Measurements from ENCODE around the gene DMXL1.

Gene DMXL1

DNA sequence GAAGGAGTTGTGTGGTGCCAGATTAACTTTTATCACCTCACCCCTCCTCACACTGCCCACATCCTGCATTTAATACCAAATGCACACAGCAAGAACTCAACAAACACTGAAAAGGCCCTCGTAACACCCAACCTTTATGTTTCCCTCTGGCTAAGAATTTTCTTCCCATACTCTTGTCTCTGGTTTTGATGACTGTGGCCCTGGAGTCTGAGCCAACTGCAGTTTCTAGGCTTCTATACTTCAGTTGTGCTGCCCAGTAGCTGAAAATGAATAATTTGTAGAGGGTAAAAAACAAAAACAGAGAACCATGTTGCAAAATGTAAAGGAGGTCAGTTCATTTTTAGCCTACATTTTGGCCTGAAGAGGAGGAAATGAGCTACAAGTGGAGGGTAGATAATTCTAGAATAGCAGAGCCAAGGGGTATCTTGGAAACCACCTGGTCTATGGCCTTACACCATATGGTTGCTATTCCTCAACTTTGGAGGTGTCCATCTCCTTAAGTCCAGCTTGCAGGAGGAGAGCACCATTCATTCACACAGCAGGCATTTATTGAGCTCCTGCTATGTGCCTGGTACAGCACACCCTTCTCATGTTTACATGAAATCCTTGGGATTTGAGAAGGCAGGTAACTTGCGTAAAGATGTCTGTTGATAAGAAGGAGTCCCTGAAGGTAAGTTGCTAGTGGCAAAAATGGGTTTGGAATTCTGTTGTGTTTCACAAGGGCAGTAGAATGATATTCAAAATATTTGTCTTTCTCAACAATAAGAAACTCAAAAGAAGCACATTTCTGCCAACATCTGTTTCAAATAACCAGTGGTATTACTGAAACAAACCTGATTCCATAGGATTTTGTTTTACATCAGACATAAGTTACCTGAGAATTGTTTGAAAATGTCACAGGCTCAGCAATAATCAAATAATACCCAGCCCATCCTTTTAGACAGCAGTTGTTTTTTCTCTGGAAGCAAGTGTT is 201.2 kb downstream of the DMXL1 start:
- TF ChIP-seq FOXM1 (IDR thresholded peaks at IDR 0.05; ENCODE audit: borderline replicate concordance, low read depth), result no peak
- no peak for TF ChIP-seq EGR1 (IDR thresholded peaks at IDR 0.05)
- no peak for TF ChIP-seq TAF1 (IDR thresholded peaks at IDR 0.05; ENCODE audit: low read depth)
- TF ChIP-seq EP300 (IDR thresholded peaks at IDR 0.05; ENCODE audit: borderline replicate concordance), result no peak
- no peak for TF ChIP-seq CEBPB (IDR thresholded peaks at IDR 0.05)
- no peak for TF ChIP-seq NFIC (IDR thresholded peaks at IDR 0.05)
- TF ChIP-seq, protein P1, sequence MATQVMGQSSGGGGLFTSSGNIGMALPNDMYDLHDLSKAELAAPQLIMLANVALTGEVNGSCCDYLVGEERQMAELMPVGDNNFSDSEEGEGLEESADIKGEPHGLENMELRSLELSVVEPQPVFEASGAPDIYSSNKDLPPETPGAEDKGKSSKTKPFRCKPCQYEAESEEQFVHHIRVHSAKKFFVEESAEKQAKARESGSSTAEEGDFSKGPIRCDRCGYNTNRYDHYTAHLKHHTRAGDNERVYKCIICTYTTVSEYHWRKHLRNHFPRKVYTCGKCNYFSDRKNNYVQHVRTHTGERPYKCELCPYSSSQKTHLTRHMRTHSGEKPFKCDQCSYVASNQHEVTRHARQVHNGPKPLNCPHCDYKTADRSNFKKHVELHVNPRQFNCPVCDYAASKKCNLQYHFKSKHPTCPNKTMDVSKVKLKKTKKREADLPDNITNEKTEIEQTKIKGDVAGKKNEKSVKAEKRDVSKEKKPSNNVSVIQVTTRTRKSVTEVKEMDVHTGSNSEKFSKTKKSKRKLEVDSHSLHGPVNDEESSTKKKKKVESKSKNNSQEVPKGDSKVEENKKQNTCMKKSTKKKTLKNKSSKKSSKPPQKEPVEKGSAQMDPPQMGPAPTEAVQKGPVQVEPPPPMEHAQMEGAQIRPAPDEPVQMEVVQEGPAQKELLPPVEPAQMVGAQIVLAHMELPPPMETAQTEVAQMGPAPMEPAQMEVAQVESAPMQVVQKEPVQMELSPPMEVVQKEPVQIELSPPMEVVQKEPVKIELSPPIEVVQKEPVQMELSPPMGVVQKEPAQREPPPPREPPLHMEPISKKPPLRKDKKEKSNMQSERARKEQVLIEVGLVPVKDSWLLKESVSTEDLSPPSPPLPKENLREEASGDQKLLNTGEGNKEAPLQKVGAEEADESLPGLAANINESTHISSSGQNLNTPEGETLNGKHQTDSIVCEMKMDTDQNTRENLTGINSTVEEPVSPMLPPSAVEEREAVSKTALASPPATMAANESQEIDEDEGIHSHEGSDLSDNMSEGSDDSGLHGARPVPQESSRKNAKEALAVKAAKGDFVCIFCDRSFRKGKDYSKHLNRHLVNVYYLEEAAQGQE (IDR thresholded peaks at IDR 0.05; ENCODE audit: low read depth), result no peak
- no peak for TF ChIP-seq TEAD4 (IDR thresholded peaks at IDR 0.05)
- no peak for TF ChIP-seq ZBTB7A (IDR thresholded peaks at IDR 0.05; ENCODE audit: low read depth)
- TF ChIP-seq RAD21 (IDR thresholded peaks at IDR 0.05; ENCODE audit: low read depth), result no peak
- TF ChIP-seq, protein P2, sequence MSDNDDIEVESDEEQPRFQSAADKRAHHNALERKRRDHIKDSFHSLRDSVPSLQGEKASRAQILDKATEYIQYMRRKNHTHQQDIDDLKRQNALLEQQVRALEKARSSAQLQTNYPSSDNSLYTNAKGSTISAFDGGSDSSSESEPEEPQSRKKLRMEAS (IDR thresholded peaks at IDR 0.05), result no peak
- no peak for TF ChIP-seq CREB1 (IDR thresholded peaks at IDR 0.05; ENCODE audit: low read depth)
- TF ChIP-seq YY1 (IDR thresholded peaks at IDR 0.05; ENCODE audit: low read depth), result no peak
- no peak for TF ChIP-seq TCF12 (IDR thresholded peaks at IDR 0.05; ENCODE audit: low read depth)
- TF ChIP-seq USF1 (IDR thresholded peaks at IDR 0.05), result no peak

GRCh38 chr5:119273391-119273839 is 202.5 kb downstream of the DMXL1 start:
- TF ChIP-seq EGR1 (IDR thresholded peaks at IDR 0.05) (no peak), ZBTB7A (IDR thresholded peaks at IDR 0.05; ENCODE audit: low read depth) (no peak), TCF12 (IDR thresholded peaks at IDR 0.05; ENCODE audit: low read depth) (no peak), YY1 (IDR thresholded peaks at IDR 0.05; ENCODE audit: low read depth) (no peak), TAF1 (IDR thresholded peaks at IDR 0.05; ENCODE audit: low read depth) (no peak), CREB1 (IDR thresholded peaks at IDR 0.05; ENCODE audit: low read depth) (no peak), TEAD4 (IDR thresholded peaks at IDR 0.05) (no peak), FOXM1 (IDR thresholded peaks at IDR 0.05; ENCODE audit: borderline replicate concordance, low read depth) (no peak), NFIC (IDR thresholded peaks at IDR 0.05) (no peak), USF1 (IDR thresholded peaks at IDR 0.05) (no peak), RAD21 (IDR thresholded peaks at IDR 0.05; ENCODE audit: low read depth) (no peak), EP300 (IDR thresholded peaks at IDR 0.05; ENCODE audit: borderline replicate concordance) (no peak), CEBPB (IDR thresholded peaks at IDR 0.05) (no peak)
- TF ChIP-seq, protein P2 (IDR thresholded peaks at IDR 0.05), result no peak
- TF ChIP-seq, protein P1 (IDR thresholded peaks at IDR 0.05; ENCODE audit: low read depth), result no peak

DNA sequence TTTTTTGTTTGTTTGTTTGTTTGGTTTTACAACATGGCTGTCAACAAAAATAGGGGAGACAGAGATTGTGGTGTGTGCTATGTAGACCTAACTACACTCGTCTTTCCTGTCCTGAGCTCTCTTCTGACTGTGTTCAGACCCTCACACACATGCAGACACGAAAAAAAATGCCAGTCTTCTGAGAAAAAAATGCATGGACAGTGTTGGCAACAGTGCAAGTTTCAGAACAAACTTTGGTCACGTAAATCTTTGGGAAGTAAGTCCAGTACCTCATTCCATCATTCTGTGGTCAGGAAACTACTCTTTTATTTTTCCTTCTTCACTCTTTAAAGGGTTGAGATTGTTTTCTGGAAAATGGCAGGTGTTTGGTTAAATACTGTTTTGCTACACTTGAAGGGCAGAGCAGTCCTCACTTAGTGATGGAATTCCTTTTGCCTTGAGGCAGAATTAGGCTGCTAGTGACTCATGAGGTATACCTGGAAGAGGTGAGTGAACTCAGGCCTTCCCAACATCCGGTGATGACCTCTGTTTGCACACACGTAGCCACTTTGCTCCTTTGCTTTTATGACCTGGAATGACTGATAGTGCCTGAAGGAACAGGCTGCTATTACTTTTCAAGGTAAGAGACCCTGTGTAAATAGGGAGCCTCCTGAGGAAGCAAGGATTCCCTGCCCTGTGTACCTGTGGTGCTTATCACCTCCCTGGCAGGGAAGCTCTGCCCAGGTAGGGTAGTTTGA is 203.3 kb downstream of the DMXL1 start:
- TF ChIP-seq CREB1 (IDR thresholded peaks at IDR 0.05; ENCODE audit: low read depth) (no peak), TCF12 (IDR thresholded peaks at IDR 0.05; ENCODE audit: low read depth) (no peak), RAD21 (IDR thresholded peaks at IDR 0.05; ENCODE audit: low read depth) (no peak), NFIC (IDR thresholded peaks at IDR 0.05) (no peak), CEBPB (IDR thresholded peaks at IDR 0.05) (no peak), EGR1 (IDR thresholded peaks at IDR 0.05) (no peak), TEAD4 (IDR thresholded peaks at IDR 0.05) (no peak), TAF1 (IDR thresholded peaks at IDR 0.05; ENCODE audit: low read depth) (no peak), FOXM1 (IDR thresholded peaks at IDR 0.05; ENCODE audit: borderline replicate concordance, low read depth) (no peak), ZBTB7A (IDR thresholded peaks at IDR 0.05; ENCODE audit: low read depth) (no peak), EP300 (IDR thresholded peaks at IDR 0.05; ENCODE audit: borderline replicate concordance) (no peak), YY1 (IDR thresholded peaks at IDR 0.05; ENCODE audit: low read depth) (no peak), USF1 (IDR thresholded peaks at IDR 0.05) (no peak)
- TF ChIP-seq, protein P2 (IDR thresholded peaks at IDR 0.05), result no peak
- TF ChIP-seq, protein P1 (IDR thresholded peaks at IDR 0.05; ENCODE audit: low read depth), result no peak

Data from Ishikawa (cell line).